B cell (primary cell): Measurements from ENCODE around the gene C1GALT1C1.

Experiments
- CTCF ChIP-seq: fragments of 200-600 bp; IDR thresholded peaks from one replicate; pipeline ENCODE4 v1.8.0; 2022; ENCODE audit warnings: antibody characterized with exemption, mild to moderate bottlenecking
- EZH2 ChIP-seq: IDR thresholded peaks from 2 replicates; pipeline ENCODE4 v1.6.1; 2012; ENCODE audit warnings: borderline replicate concordance, low read depth, mild to moderate bottlenecking, moderate library complexity, low read length; ENCODE audit not compliant: insufficient read depth, poor library complexity, severe bottlenecking

GRCh38 chrX:120604361-120604782, 25.5 kb downstream of the C1GALT1C1 start:
- TF ChIP-seq CTCF (no peak), EZH2 (no peak)
